Natural killer cell (primary cell): Measurements from ENCODE around the gene CLEC18B. TPM values are rescaled to one million over a fixed set of nuclear protein-coding genes. Genes with fewer than 3 reads are reported as not detected.

Source experiments
- ATAC-seq, 3 donors: fragments of 150-1000 bp in 2 of 3; fragments of 200-7000 bp in 1 of 3; cut with Tn5 transposase; 1 replicate in 1 of 3; 2 replicates in 2 of 3; pipeline ENCODE4 v1.10.0; 2021; ENCODE audit warnings: mild to moderate bottlenecking in 2 of 3, moderate library complexity in 2 of 3
- DNase-seq, 2 donors: peaks; one replicate each; pipeline versions ENCODE4 v3.0.0 to v3.0.0-alpha.2; 2013 to 2021; ENCODE audit warnings: mixed read lengths in 1 of 2
- H3K27ac ChIP-seq: one replicate; pipeline ENCODE4 v1.5.1; 2013; ENCODE audit warnings: mild to moderate bottlenecking, low read length
- H3K27me3 ChIP-seq: one replicate; pipeline ENCODE4 v1.6.1; 2013; ENCODE audit warnings: low read length; ENCODE audit not compliant: control insufficient read depth, insufficient read depth
- H3K36me3 ChIP-seq: one replicate; pipeline ENCODE4 v1.6.1; 2013; ENCODE audit warnings: low read length; ENCODE audit not compliant: control insufficient read depth, insufficient read depth
- H3K4me1 ChIP-seq: one replicate; pipeline ENCODE4 v1.6.1; 2013; ENCODE audit warnings: low read length; ENCODE audit not compliant: control insufficient read depth, insufficient read depth
- H3K4me3 ChIP-seq: one replicate; pipeline ENCODE4 v1.5.1; 2013; ENCODE audit warnings: low read length
- H3K9me3 ChIP-seq: one replicate; pipeline ENCODE4 v1.6.1; 2013; ENCODE audit warnings: low read length; ENCODE audit not compliant: control insufficient read depth, insufficient read depth
- H3K27ac Mint-ChIP-seq, 2 donors: one replicate each; pipeline ENCODE4 v1.8.0; 2022; ENCODE audit warnings: mild to moderate bottlenecking in 2 of 2, mixed read lengths in 2 of 2, moderate library complexity in 1 of 2
- H3K27me3 Mint-ChIP-seq, 2 donors: one replicate each; pipeline ENCODE4 v1.8.0; 2022; ENCODE audit warnings: low read depth in 2 of 2, mixed read lengths in 2 of 2
- H3K36me3 Mint-ChIP-seq: one replicate; pipeline ENCODE4 v1.8.0; 2022; ENCODE audit warnings: mixed read lengths
- H3K4me1 Mint-ChIP-seq, 2 donors: one replicate each; pipeline ENCODE4 v1.8.0; 2022; ENCODE audit warnings: mixed read lengths in 2 of 2
- H3K4me3 Mint-ChIP-seq: one replicate; pipeline ENCODE4 v1.8.0; 2022; ENCODE audit warnings: mild to moderate bottlenecking, moderate library complexity, mixed read lengths
- H3K9me3 Mint-ChIP-seq, 2 donors: one replicate each; pipeline ENCODE4 v1.8.0; 2022; ENCODE audit warnings: mixed read lengths in 2 of 2
- CTCF ChIP-seq: fragments of 200-600 bp; IDR thresholded peaks from one replicate; pipeline ENCODE4 v1.8.0; 2022; ENCODE audit warnings: antibody characterized with exemption
- WGBS: methylation state at CpG from one replicate; pipeline ENCODE4 v1.1.7; 2013; ENCODE audit warnings: missing lambda C conversion rate; ENCODE audit not compliant: insufficient coverage; 5-methylcytosine and 5-hydroxymethylcytosine counted together
- intact Hi-C: fragments of 100-400 bp; cut with micrococcal nuclease; formaldehyde crosslinking; loops from one replicate; pipeline ENCODE4 v1.14.2; 2022
- total RNA-seq, 4 donors: library from RNA; stranded (reverse); fragments of 120-200 nt in 1 of 4; gene quantifications; one replicate each; pipeline versions ENCODE4 v1.2.3 to v1.2.4, GENCODE V29; 2013 to 2022

Gene CLEC18B
- total RNA-seq, 3 donors from 2014 or later (not counting 1 experiment from before 2014, with no cell fraction given) = 0.24 to 1.8 (median 0.30) TPM

GRCh38 chr16:74462361-74462760, 41.1 kb upstream of the CLEC18B start:
- Mint-ChIP-seq H3K27me3 (no peaks in the 10 kb centered on the region), H3K4me3 (no peak overlapping the region), H3K36me3 (peaks cover 13% of the 10 kb centered on the region), H3K4me1 (no peaks in the 10 kb centered on the region), H3K27ac (peak overlapping the region in 1 of 2 donors; percentile 55), H3K9me3 (no peaks in the 10 kb centered on the region)
- H3K4me1 ChIP-seq = no peaks in the 10 kb centered on the region
- no peak for DNase-seq
- no peak overlapping the region for H3K27ac ChIP-seq
- no peak overlapping the region for H3K4me3 ChIP-seq
- WGBS = 98% methylated on average over 4 of the region's 4 CpGs
- TF ChIP-seq CTCF = no peak
- intact Hi-C loops = no loop called here
- H3K36me3 ChIP-seq = peaks cover 83% of the 10 kb centered on the region
- H3K9me3 ChIP-seq = no peaks in the 10 kb centered on the region
- no peak for ATAC-seq
- no peaks in the 10 kb centered on the region for H3K27me3 ChIP-seq

DNA sequence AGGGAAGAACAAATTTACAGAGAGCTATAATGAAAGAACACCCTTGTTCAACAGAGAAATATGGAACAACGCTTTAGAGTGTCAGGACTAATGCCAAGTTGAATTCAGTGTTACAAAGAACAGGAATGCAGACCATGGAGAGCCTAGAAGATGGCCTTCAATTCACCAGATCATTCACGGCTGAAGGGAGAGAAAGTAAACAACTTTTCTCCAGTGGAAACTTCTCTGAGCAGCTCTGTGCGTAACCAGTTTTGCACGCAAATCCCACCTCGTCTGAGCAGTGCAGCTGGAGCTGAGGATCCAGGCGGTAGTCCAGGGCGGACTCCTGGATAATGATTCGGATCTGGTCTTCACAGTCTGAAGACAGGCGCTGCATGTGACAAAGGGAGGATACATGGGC, 40.5 kb upstream of the CLEC18B start:
- H3K4me1 Mint-ChIP-seq = no peaks in the 10 kb centered on the region
- 96% methylated on average over 9 of the region's 9 CpGs for WGBS

GRCh38 chr16:74460542-74460941, 39.3 kb upstream of the CLEC18B start:
- H3K36me3 ChIP-seq = peaks cover 80% of the 10 kb centered on the region
- peaks cover 7% of the 10 kb centered on the region for H3K36me3 Mint-ChIP-seq
- intact Hi-C loops = no loop called here
- H3K9me3 ChIP-seq = no peaks in the 10 kb centered on the region
- no peak for TF ChIP-seq CTCF
- no peaks in the 10 kb centered on the region for H3K27me3 Mint-ChIP-seq
- WGBS = 96% methylated on average over 7 of the region's 7 CpGs
- no peaks in the 10 kb centered on the region for H3K9me3 Mint-ChIP-seq
- H3K4me3 ChIP-seq = no peak overlapping the region
- ATAC-seq = no peak
- no peak overlapping the region for H3K27ac Mint-ChIP-seq
- no peaks in the 10 kb centered on the region for H3K27me3 ChIP-seq
- H3K4me1 Mint-ChIP-seq = no peaks in the 10 kb centered on the region
- DNase-seq = no peak
- H3K4me1 ChIP-seq = no peaks in the 10 kb centered on the region
- no peak overlapping the region for H3K4me3 Mint-ChIP-seq
- H3K27ac ChIP-seq = no peak overlapping the region

More for the DNA sequence above, 40.5 kb upstream of the CLEC18B start:
- Histone ChIP-seq H3K4me3 (no peak overlapping the region), H3K27me3 (no peaks in the 10 kb centered on the region), H3K36me3 (peaks cover 80% of the 10 kb centered on the region), H3K27ac (no peak overlapping the region), H3K4me1 (no peaks in the 10 kb centered on the region), H3K9me3 (no peaks in the 10 kb centered on the region)
- H3K27me3 Mint-ChIP-seq = no peaks in the 10 kb centered on the region
- H3K9me3 Mint-ChIP-seq = no peaks in the 10 kb centered on the region
- H3K36me3 Mint-ChIP-seq = peaks cover 13% of the 10 kb centered on the region
- intact Hi-C loops = no loop called here
- no peak for ATAC-seq
- no peak for DNase-seq
- peak overlapping the region in 1 of 2 donors; percentile 55 for H3K27ac Mint-ChIP-seq
- H3K4me3 Mint-ChIP-seq = no peak overlapping the region
- TF ChIP-seq CTCF = no peak

DNA sequence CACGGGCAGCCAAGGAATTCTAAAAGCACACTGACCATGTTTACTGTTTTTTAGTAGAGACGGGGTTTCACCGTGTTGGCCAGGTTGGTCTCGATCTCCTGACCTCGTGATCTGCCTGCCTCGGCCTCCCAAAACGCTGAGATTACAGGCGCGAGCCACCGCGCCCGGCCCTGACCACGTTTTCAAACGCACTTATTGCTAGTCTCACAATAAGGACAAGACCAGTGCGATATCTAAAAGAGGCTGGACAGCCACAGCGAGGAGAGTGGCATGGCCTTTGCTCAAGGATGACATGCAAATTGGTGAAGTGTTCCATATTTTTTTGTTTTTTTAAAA, 35.0 kb upstream of the CLEC18B start:
- peak overlapping the region in 1 of 2 donors; percentile 59 for H3K27ac Mint-ChIP-seq

More for the DNA sequence above, 35.0 kb upstream of the CLEC18B start:
- Mint-ChIP-seq H3K9me3 (no peaks in the 10 kb centered on the region), H3K36me3 (peaks cover 28% of the 10 kb centered on the region), H3K4me1 (peaks cover 0 to 4% of the 10 kb centered on the region in 2 donors), H3K4me3 (no peak overlapping the region), H3K27me3 (no peaks in the 10 kb centered on the region)
- Histone ChIP-seq H3K4me3 (no peak overlapping the region), H3K27ac (no peak overlapping the region), H3K27me3 (no peaks in the 10 kb centered on the region), H3K36me3 (peaks cover 70% of the 10 kb centered on the region), H3K4me1 (no peaks in the 10 kb centered on the region), H3K9me3 (no peaks in the 10 kb centered on the region)
- 93% methylated on average over 16 of the region's 16 CpGs for WGBS
- no peak for TF ChIP-seq CTCF
- intact Hi-C loops = no loop called here
- no peak for DNase-seq
- no peak for ATAC-seq
